Lower leg skin (tissue), 4 donors: Measurements from ENCODE around the gene HMGXB3. TPM values are rescaled to one million over a fixed set of nuclear protein-coding genes. Genes with fewer than 3 reads are reported as not detected.
"Not testable (repeated sequence)": the region's sequence is repeated elsewhere in the genome, so short reads cannot be mapped to it uniquely, and the experiment has no call there.

Experiments used
- DNase-seq, 2 donors: peaks; one replicate each; pipeline ENCODE4 v3.0.0-alpha.2; 2019; ENCODE audit warnings: low spot score in 2 of 2
- H3K4me3 ChIP-seq: fragments of 200-600 bp; sonication (generic); 2 replicates; pipeline ENCODE4 v1.5.1; 2017; ENCODE audit warnings: mild to moderate bottlenecking, low read depth; ENCODE audit not compliant: poor library complexity, severe bottlenecking
- POLR2A ChIP-seq, 2 donors: fragments of 450-650 bp; IDR thresholded peaks; one replicate each; pipeline ENCODE4 v1.6.1; 2016 to 2017; ENCODE audit warnings: antibody characterized with exemption in 2 of 2, mild to moderate bottlenecking in 1 of 2, moderate library complexity in 1 of 2
- WGBS, 2 donors: methylation state at CpG; one replicate each; pipeline ENCODE4 v1.1.5; 2018; 5-methylcytosine and 5-hydroxymethylcytosine counted together
- intact Hi-C: fragments of 100-400 bp; cut with DNase I; formaldehyde crosslinking; loops from one replicate; pipeline ENCODE4 v1.15.0; 2023; ENCODE audit warnings: low total_unique reads
- total RNA-seq, 4 donors: library from RNA; depleted of rRNA; stranded (reverse); fragments of >200 nt; gene quantifications; one replicate each; pipeline ENCODE4 v1.1.0, GENCODE V29; 2016
- TF ChIP-seq, protein P1 (sequence below), 3 donors: fragments of 450-650 bp; IDR thresholded peaks; one replicate each; pipeline ENCODE4 v1.5.1; 2016; ENCODE audit warnings: antibody characterized with exemption in 3 of 3, mild to moderate bottlenecking in 3 of 3, moderate library complexity in 2 of 3

Gene HMGXB3
- total RNA-seq, 4 donors from 2014 or later = 24.6 to 32.0 (median 26.1) TPM

DNA sequence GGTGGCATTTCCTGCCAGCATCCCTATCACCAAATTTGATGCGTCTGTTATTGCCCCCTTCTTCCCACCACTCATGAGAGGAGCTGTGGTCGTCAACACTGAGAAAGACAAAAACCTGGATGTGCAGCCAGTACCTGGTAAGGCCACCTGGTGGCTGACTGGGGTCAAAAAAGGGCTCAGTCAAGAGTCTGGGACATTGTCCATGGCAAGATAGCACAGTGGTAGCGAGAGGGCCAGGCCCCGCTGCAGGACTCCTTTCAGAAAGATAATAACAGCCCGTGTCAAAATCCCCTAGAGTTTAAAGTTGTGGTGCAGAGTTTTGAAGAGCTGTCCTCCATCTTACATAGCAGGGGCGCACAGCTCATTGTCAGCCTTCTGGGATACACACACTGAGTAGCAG is 45.0 kb downstream of the HMGXB3 start:
- whole genome bisulfite sequencing, 2 donors = 94% methylated on average over 6 of the region's 6 CpGs
- no peak for DNase-seq
- intact Hi-C loops = no loop called here
- TF ChIP-seq, protein P1, sequence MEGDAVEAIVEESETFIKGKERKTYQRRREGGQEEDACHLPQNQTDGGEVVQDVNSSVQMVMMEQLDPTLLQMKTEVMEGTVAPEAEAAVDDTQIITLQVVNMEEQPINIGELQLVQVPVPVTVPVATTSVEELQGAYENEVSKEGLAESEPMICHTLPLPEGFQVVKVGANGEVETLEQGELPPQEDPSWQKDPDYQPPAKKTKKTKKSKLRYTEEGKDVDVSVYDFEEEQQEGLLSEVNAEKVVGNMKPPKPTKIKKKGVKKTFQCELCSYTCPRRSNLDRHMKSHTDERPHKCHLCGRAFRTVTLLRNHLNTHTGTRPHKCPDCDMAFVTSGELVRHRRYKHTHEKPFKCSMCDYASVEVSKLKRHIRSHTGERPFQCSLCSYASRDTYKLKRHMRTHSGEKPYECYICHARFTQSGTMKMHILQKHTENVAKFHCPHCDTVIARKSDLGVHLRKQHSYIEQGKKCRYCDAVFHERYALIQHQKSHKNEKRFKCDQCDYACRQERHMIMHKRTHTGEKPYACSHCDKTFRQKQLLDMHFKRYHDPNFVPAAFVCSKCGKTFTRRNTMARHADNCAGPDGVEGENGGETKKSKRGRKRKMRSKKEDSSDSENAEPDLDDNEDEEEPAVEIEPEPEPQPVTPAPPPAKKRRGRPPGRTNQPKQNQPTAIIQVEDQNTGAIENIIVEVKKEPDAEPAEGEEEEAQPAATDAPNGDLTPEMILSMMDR (IDR thresholded peaks at IDR 0.05) = no peak
- no peak for TF ChIP-seq POLR2A (IDR thresholded peaks at IDR 0.05)
- H3K4me3 ChIP-seq = no peak overlapping the region

- WGBS, 2 donors = 96 to 97% methylated on average over 6 of the region's 6 CpGs
- TF ChIP-seq, protein P1 (IDR thresholded peaks at IDR 0.05) = no peak
- no peak for TF ChIP-seq POLR2A (IDR thresholded peaks at IDR 0.05)
- DNase-seq = no peak
- intact Hi-C loops = no loop called here
- H3K4me3 ChIP-seq = no peak overlapping the region
Observed at GRCh38 chr5:150046031-150046430, 45.5 kb downstream of the HMGXB3 start.

DNA sequence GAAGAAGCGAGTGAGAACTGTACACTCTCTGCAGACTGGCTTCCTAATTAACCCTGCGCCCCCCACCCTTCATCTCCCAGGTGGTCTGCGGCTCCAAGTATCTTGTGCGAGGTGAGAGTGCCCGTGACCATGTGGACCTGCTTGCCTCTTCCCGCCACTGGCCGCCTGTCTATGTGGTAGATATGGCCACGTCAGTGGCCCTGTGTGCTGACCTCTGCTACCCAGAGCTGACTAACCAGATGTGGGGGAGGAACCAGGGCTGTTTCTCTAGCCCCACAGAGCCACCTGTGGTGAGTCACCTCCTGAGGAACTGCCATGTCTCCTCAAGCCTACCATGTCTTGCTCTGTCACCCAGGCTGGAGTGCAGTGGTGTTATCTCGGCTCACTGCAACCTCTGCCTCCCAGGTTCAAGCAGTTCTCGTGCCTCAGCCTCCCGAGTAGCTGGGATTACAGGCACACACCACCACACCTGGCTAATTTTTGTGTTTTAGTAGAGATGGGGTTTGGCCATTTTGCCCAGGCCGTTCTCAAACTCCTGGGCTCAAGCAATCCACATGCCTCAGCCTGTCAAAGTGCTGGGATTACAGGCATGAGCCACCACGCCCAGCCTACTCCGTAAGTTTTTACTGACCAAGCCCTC is 49.8 kb downstream of the HMGXB3 start:
- H3K4me3 ChIP-seq, intact Hi-C loops, DNase-seq: not testable (repeated sequence)
- WGBS, 2 donors = 88 to 92% methylated on average over 13 to 14 of the region's 14 CpGs

DNA sequence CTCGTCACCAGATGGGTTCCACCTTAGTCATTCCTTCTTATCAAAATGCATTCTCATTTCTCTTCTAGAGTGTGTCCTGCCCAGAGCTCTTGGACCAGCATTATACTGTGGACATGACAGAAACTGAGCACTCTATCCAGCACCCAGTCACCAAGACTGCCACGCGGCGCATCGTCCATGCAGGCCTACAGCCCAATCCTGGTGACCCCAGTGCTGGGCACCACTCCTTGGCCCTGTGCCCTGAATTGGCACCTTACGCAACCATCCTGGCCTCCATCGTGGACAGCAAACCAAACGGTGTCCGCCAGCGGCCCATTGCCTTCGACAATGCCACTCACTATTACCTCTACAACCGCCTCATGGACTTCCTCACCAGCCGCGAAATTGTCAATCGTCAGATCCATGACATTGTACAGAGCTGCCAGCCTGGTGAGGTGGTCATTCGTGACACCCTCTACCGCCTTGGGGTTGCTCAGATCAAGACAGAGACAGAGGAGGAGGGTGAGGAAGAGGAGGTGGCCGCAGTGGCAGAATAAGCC is 51.2 kb downstream of the HMGXB3 start:
- intact Hi-C loops = no loop called here
- DNase-seq = peak in 1 of 2 donors; percentile 80

GRCh38 chr5:150052226-150052955 is 51.9 kb downstream of the HMGXB3 start:
- intact Hi-C loops = no loop called here
- 78 to 90% methylated on average over 5 of the region's 6 CpGs for WGBS, 2 donors
- no peak overlapping the region for H3K4me3 ChIP-seq
- no peak for TF ChIP-seq POLR2A (IDR thresholded peaks at IDR 0.05)
- TF ChIP-seq, protein P1 (IDR thresholded peaks at IDR 0.05) = no peak
- DNase-seq = peak in 1 of 2 donors; percentile 53

More for the DNA sequence above, 51.2 kb downstream of the HMGXB3 start:
- no peak overlapping the region for H3K4me3 ChIP-seq
- TF ChIP-seq POLR2A (IDR thresholded peaks at IDR 0.05) = no peak
- 93 to 94% methylated on average over 18 of the region's 18 CpGs for WGBS, 2 donors

- TF ChIP-seq POLR2A (IDR thresholded peaks at IDR 0.05) = no peak
- TF ChIP-seq, protein P1 (IDR thresholded peaks at IDR 0.05) = no peak
- H3K4me3 ChIP-seq = no peak overlapping the region
- 72 to 82% methylated on average over 9 of the region's 9 CpGs for WGBS, 2 donors
- intact Hi-C loops = no loop called here
- peak in 1 of 2 donors; percentile 80 for DNase-seq
Observed at GRCh38 chr5:150052956-150053712, 52.6 kb downstream of the HMGXB3 start.
